PC-9 (cell line): Measurements from ENCODE around the gene IGIP. TPM values are rescaled to one million over a fixed set of nuclear protein-coding genes. Genes with fewer than 3 reads are reported as not detected.
A peak's percentile ranks its signal among the peaks of the same experiment; 100 is the strongest.

Source experiments
- BruUV-seq: library from RNA; stranded (reverse); fragments of 400-500 nt; replicated peaks from 2 replicates; lab custom pipeline; 2021; lab: Mats Ljungman, UMichigan
- CTCF ChIA-PET: fragments of 300-600 bp; sonication (Branson Sonifier 250); formaldehyde crosslinking; loops from one replicate; lab custom pipeline; 2022; ENCODE audit warnings: antibody characterized with exemption; lab: Charles Lee
- POLR2A ChIA-PET: fragments of 300-600 bp; sonication (Branson Sonifier 250); formaldehyde crosslinking; loops from one replicate; lab custom pipeline; 2022; ENCODE audit warnings: antibody characterized with exemption; ENCODE audit not compliant: unreplicated experiment; lab: Charles Lee
- DNase-seq, 2 experiments: peaks; one replicate each; pipeline versions ENCODE4 v3.0.0 to v3.0.0-alpha.2; 2015 to 2022; ENCODE audit warnings: mixed read lengths in 1 of 2
- H2AFZ ChIP-seq: fragments of 200-600 bp; sonication (generic); 2 replicates; pipeline ENCODE4 v1.8.1; 2017; ENCODE audit warnings: antibody characterized with exemption
- H3F3A ChIP-seq: fragments of 200-600 bp; sonication (generic); 2 replicates; pipeline ENCODE4 v1.8.1; 2017; ENCODE audit warnings: antibody characterized with exemption, mild to moderate bottlenecking, low read depth; ENCODE audit not compliant: insufficient read depth
- H3K27ac ChIP-seq: fragments of 200-600 bp; sonication (generic); 2 replicates; pipeline ENCODE4 v1.6.1; 2016; ENCODE audit warnings: mixed run types
- H3K27me3 ChIP-seq: fragments of 200-600 bp; sonication (generic); 2 replicates; pipeline ENCODE4 v1.6.1; 2016; ENCODE audit warnings: low read depth, mixed run types; ENCODE audit not compliant: insufficient read depth
- H3K36me3 ChIP-seq: fragments of 200-600 bp; sonication (generic); 2 replicates; pipeline ENCODE4 v1.6.1; 2016; ENCODE audit warnings: low read depth, mixed run types
- H3K4me1 ChIP-seq: fragments of 200-600 bp; sonication (generic); replicated peaks from 2 replicates; pipeline ENCODE4 v1.6.1; 2016; ENCODE audit warnings: mixed run types; ENCODE audit not compliant: insufficient read depth
- H3K4me2 ChIP-seq: fragments of 200-600 bp; sonication (generic); 2 replicates; pipeline ENCODE4 v1.6.1; 2017; ENCODE audit warnings: mixed run types
- H3K4me3 ChIP-seq: fragments of 200-600 bp; sonication (generic); 2 replicates; pipeline ENCODE4 v1.6.1; 2016; ENCODE audit warnings: mixed run types
- H3K79me2 ChIP-seq: fragments of 200-600 bp; sonication (generic); 2 replicates; pipeline ENCODE4 v1.6.1; 2017; ENCODE audit warnings: low read depth, mixed run types
- H3K9me2 ChIP-seq: fragments of 200-600 bp; sonication (generic); 2 replicates; pipeline ENCODE4 v1.8.1; 2017; ENCODE audit warnings: mild to moderate bottlenecking; ENCODE audit not compliant: insufficient read depth
- H3K9me3 ChIP-seq: fragments of 200-600 bp; sonication (generic); 2 replicates; pipeline ENCODE4 v1.8.1; 2016; ENCODE audit warnings: low read depth; ENCODE audit not compliant: insufficient read depth
- H4K20me1 ChIP-seq: fragments of 200-600 bp; sonication (generic); 2 replicates; pipeline ENCODE4 v1.8.1; 2017; ENCODE audit not compliant: insufficient read depth
- EZH2 ChIP-seq: fragments of 200-600 bp; sonication (generic); IDR thresholded peaks from 2 replicates; pipeline ENCODE4 v1.8.0; 2017; ENCODE audit warnings: antibody characterized with exemption, low read depth
- intact Hi-C: fragments of 100-400 bp; cut with micrococcal nuclease; formaldehyde crosslinking; loops from one replicate; pipeline ENCODE4 v1.10.0; 2022; ENCODE audit not compliant: unreplicated experiment
- total RNA-seq: library from RNA; stranded (reverse); gene quantifications from 2 replicates; pipeline ENCODE4 v1.2.3, GENCODE V29; 2021
- TF ChIP-seq, protein P1 (sequence below): fragments of 200-600 bp; sonication (generic); conservative IDR thresholded peaks from 2 replicates; pipeline ENCODE4 v1.6.1; 2017; ENCODE audit warnings: mixed run types, antibody characterized with exemption, mild to moderate bottlenecking, moderate library complexity

The IGIP gene
- total RNA-seq, 1 experiment from 2014 or later = 6.2 TPM

DNA sequence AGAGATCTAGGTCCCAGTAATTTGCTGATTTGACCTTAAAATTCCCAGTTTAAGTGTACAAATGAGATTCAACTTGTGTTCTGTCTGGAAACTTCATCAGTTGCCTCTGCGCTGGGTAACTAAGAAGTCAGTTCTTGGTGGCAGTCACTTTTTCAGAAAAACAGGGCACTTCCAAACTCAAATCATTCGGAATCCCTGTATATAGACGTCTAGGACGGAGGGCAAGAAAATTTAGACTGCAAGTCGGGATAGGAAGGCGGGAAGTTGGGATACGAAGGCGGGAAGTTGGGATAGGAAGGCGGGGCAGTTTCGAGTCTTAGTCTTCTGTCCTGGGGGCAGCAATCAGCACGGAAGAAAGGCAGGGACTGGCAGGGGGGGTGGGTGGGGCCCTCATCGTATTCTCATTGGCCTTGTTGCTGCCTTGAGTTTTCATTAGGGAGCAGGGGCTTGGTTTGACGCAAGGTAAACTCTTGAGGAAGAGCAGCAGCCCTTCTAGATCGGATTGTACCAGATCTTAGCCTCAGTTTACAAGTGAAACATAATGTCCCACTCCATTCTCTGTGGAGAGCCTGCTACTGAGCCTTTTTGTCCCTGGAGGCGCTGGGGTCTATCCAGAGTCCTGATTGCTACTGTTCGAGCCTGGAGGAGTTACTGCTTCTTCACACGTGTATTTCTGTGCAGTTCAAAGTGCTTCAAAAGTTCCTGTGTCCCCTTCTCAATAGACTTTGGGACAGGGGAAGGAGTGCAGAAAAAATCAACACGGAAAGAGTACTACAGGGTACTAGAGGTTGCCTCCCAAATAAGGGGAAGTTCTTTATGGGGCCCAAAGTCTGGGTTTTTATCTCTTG is 14.5 kb upstream of the IGIP start:
- no peak overlapping the region for H3K27ac ChIP-seq
- H3K9me2 ChIP-seq = no peaks in the 10 kb centered on the region
- H3K36me3 ChIP-seq = no peaks in the 10 kb centered on the region
- CTCF ChIA-PET = no interaction called here
- no peaks in the 10 kb centered on the region for H3K9me3 ChIP-seq
- peaks cover 48% of the 10 kb centered on the region for H3K4me1 ChIP-seq
- no peak overlapping the region for H3K4me3 ChIP-seq
- DNase-seq = no peak
- no peak overlapping the region for H3K4me2 ChIP-seq
- peaks cover 15% of the 10 kb centered on the region for H4K20me1 ChIP-seq
- TF ChIP-seq EZH2 = no peak
- TF ChIP-seq, protein P1, sequence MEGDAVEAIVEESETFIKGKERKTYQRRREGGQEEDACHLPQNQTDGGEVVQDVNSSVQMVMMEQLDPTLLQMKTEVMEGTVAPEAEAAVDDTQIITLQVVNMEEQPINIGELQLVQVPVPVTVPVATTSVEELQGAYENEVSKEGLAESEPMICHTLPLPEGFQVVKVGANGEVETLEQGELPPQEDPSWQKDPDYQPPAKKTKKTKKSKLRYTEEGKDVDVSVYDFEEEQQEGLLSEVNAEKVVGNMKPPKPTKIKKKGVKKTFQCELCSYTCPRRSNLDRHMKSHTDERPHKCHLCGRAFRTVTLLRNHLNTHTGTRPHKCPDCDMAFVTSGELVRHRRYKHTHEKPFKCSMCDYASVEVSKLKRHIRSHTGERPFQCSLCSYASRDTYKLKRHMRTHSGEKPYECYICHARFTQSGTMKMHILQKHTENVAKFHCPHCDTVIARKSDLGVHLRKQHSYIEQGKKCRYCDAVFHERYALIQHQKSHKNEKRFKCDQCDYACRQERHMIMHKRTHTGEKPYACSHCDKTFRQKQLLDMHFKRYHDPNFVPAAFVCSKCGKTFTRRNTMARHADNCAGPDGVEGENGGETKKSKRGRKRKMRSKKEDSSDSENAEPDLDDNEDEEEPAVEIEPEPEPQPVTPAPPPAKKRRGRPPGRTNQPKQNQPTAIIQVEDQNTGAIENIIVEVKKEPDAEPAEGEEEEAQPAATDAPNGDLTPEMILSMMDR = no peak
- POLR2A ChIA-PET = interaction anchor here (0.5 kb wide), 1 partner anchor 607 kb away, joined by 3 read pairs; no protein-coding TSS in a partner anchor
- no peak overlapping the region for H2AFZ ChIP-seq
- intact Hi-C loops = no loop called here
- no TSS peak for BruUV-seq
- peaks cover 28% of the 10 kb centered on the region for H3F3A ChIP-seq
- H3K27me3 ChIP-seq = no peaks in the 10 kb centered on the region
- H3K79me2 ChIP-seq = peaks cover 75% of the 10 kb centered on the region

DNA sequence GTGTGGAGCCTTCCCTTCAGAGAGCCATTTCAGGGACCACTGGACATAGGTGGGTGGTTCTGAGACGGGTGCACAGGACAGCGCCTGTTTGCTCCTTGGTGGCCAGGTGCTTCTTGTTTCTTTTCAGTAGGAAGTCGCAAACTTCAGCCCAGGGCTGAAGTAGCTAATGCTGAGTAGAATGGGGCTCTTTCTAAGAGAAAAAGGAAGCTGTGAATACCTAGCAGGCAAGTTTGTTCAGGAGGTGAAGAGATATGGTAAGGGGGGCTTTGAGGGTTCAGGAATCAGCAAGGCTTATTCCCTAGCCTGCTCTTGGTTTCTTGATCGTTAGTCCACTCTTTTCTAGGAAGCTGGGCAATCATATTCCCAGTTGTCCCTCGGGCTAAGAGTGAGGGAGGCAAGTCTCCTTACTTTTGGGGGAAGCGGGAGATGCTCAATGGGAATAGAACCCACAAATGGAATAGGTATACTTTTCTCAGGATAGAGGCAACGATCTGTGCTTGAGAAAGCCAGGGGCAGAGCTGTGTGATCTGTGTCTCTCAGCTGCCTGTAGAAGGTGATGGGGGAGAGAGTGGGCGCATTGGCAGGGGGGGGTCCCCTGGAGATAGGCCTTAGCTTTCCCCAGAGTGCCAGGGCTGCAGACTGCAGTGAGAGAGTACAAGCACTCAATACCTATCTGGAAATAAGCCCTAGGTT is 13.7 kb upstream of the IGIP start:
- TF ChIP-seq, protein P1 = no peak
- TF ChIP-seq EZH2 = no peak
- peaks cover 22% of the 10 kb centered on the region for H4K20me1 ChIP-seq
- H3F3A ChIP-seq = peaks cover 22% of the 10 kb centered on the region
- DNase-seq = no peak
- no peak overlapping the region for H3K27ac ChIP-seq
- H3K9me2 ChIP-seq = no peaks in the 10 kb centered on the region
- no peaks in the 10 kb centered on the region for H3K36me3 ChIP-seq
- H3K4me1 ChIP-seq = peaks cover 48% of the 10 kb centered on the region
- H3K4me2 ChIP-seq = no peak overlapping the region
- no peaks in the 10 kb centered on the region for H3K27me3 ChIP-seq
- peaks cover 83% of the 10 kb centered on the region for H3K79me2 ChIP-seq
- intact Hi-C loops = no loop called here
- no peak overlapping the region for H3K4me3 ChIP-seq
- no TSS peak for BruUV-seq
- H3K9me3 ChIP-seq = no peaks in the 10 kb centered on the region
- ChIA-PET POLR2A (no interaction called here), CTCF (interaction anchor here (0.7 kb wide), 1 partner anchor 125 kb away, joined by 4 read pairs; no protein-coding TSS in a partner anchor)
- no peak overlapping the region for H2AFZ ChIP-seq

DNA sequence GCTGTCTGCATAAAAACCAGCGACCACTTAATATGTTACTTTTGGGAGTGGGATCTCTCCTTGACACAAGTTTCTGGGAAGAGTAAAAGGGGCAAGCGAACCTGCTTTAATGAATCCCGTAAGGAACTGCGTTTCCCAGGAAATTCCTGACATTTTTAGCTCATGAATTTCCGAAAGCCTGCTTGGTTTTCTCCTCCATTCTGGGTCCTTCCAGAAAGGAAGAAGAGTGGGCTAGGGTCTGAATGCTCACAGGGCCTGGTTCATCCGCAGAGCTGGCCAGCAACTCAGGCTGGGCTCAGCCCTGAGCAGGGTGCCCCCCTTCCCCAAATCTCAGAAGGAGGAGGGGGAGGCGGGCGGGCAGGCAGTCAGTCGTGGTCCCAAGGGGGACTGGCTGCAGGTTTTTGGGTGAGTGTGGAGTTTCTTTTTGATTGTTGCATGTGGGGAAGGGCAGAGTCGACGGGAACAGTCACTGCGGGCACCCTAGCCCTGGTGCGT is 13.0 kb upstream of the IGIP start:
- ChIA-PET POLR2A (interaction anchor here (0.5 to 0.6 kb wide), 2 partner anchors 175 to 535 kb away, joined by 4 read pairs; partner anchors contain the start of genes IK and NDUFA2), CTCF (no interaction called here)
- Histone ChIP-seq H4K20me1 (peaks cover 25% of the 10 kb centered on the region), H3K4me2 (peak overlapping the region; percentile 96), H2AFZ (no peak overlapping the region), H3K9me3 (no peaks in the 10 kb centered on the region), H3K4me3 (peak overlapping the region; percentile 74; the same call in 1 of the 2 replicates), H3K27me3 (no peaks in the 10 kb centered on the region), H3K36me3 (no peaks in the 10 kb centered on the region), H3K27ac (no peak overlapping the region), H3K79me2 (peaks cover 90% of the 10 kb centered on the region), H3F3A (peaks cover 23% of the 10 kb centered on the region), H3K4me1 (peaks cover 51% of the 10 kb centered on the region), H3K9me2 (no peaks in the 10 kb centered on the region)
- TF ChIP-seq, protein P1 = no peak
- no peak for TF ChIP-seq EZH2
- intact Hi-C loops = no loop called here
- no TSS peak for BruUV-seq
- DNase-seq = no peak
